ENCODE data around the gene ABLIM1. TPM values are rescaled to one million over a fixed set of nuclear protein-coding genes. Genes with fewer than 3 reads are reported as not detected.

The ABLIM1 gene
- total and polyA plus RNA-seq, 10 of the 15 experiments (the other 5 are each of a cell fraction or from before 2014, with no cell fraction given), result 14.2 to 50.5 (median 28.1) TPM

- Histone ChIP-seq H4K20me1 (ENCODE audit: control insufficient read depth, insufficient read depth) (no peaks in the 10 kb centered on the region), H3K4me1 (ENCODE audit: control insufficient read depth, insufficient read depth, low read length) (no peaks in the 10 kb centered on the region), H3K27ac (ENCODE audit: control insufficient read depth, insufficient read depth) (no peak overlapping the region), H3K27me3 (replicated peaks in 1 of 2; ENCODE audit: control insufficient read depth in 2 of 2, insufficient read depth in 2 of 2, low read length in 1 of 2) (no peaks in the 10 kb centered on the region; a peak in 1 of 4 replicates), H2AFZ (ENCODE audit: control insufficient read depth, low read depth, low read length) (no peak overlapping the region), H3K9me3 (replicated peaks; ENCODE audit: control insufficient read depth, insufficient read depth, low read length) (no peaks in the 10 kb centered on the region), H3K4me2 (ENCODE audit: control insufficient read depth, insufficient read depth) (no peak overlapping the region), H3K36me3 (ENCODE audit: control insufficient read depth in 2 of 2, insufficient read depth in 2 of 2, low read length in 1 of 2) (no peaks in the 10 kb centered on the region), H3K9ac (ENCODE audit: control insufficient read depth, insufficient read depth, low read length) (no peak overlapping the region), H3K4me3 (no peak overlapping the region), H3K79me2 (ENCODE audit: control insufficient read depth, insufficient read depth, low read length) (no peaks in the 10 kb centered on the region)
- TF ChIP-seq MTA3 (IDR thresholded peaks at IDR 0.05; ENCODE audit: borderline replicate concordance, low read length), result no peak
- no peak for TF ChIP-seq ZNF687 (IDR thresholded peaks at IDR 0.05)
- TF ChIP-seq RAD51 (IDR thresholded peaks at IDR 0.05), result no peak
- TF ChIP-seq SMC3 (IDR thresholded peaks at IDR 0.05; ENCODE audit: borderline replicate concordance, low read length), result no peak
- TF ChIP-seq MXI1 (IDR thresholded peaks at IDR 0.05; ENCODE audit: low read depth, low read length), result no peak
- no peak for TF ChIP-seq NFYA (IDR thresholded peaks at IDR 0.05; ENCODE audit: borderline replicate concordance, low read depth, low read length)
- no peak for TF ChIP-seq NR2F1 (conservative IDR thresholded peaks at IDR 0.05)
- TF ChIP-seq BCLAF1 (IDR thresholded peaks at IDR 0.05), result no peak
- DNase-seq (ENCODE audit: low read depth, low spot score) (no peak), ATAC-seq (no peak), FAIRE-seq (no peak)
- ChIA-PET RAD21 (ENCODE audit: unreplicated experiment) (interaction anchor here (0.6 to 0.7 kb wide), 2 partner anchors 54 to 141 kb away, joined by 3 to 4 read pairs; no protein-coding TSS in a partner anchor), SMC1A (ENCODE audit: uncharacterized antibody, unreplicated experiment) (interaction anchor here (1.0 kb wide), 1 partner anchor 233 kb away, joined by 3 read pairs; no protein-coding TSS in a partner anchor), CTCF (interaction anchor here (0.6 to 2.6 kb wide), 6 partner anchors 15 to 233 kb away, joined by 3 to 9 read pairs (median 4); no protein-coding TSS in a partner anchor), POLR2A (interaction anchor here (0.6 kb wide), 1 partner anchor 277 kb away, joined by 4 read pairs; no protein-coding TSS in a partner anchor)
- intact Hi-C loops (cut with micrococcal nuclease; ENCODE audit: unreplicated experiment) (loop anchor here (5.0 kb wide), 1 partner anchor 402 kb away; no protein-coding TSS in a partner anchor), in situ Hi-C loops (cut with MboI) (no loop called here)
- BruUV-seq (replicated peaks), result no TSS peak
- WGBS (ENCODE audit: insufficient coverage, insufficient replicate concordance, low lambda C conversion rate, missing lambda C conversion rate), result 67% methylated on average over 4 of the region's 4 CpGs
Measured at GRCh38 chr10:114704679-114705078, 46.6 kb upstream of the ABLIM1 start.
